Fibroblast of villous mesenchyme (primary cell): ENCODE measurements around the gene SLCO2A1. TPM values are rescaled to one million over a fixed set of nuclear protein-coding genes. Genes with fewer than 3 reads are reported as not detected.

ENCODE experiments used
- DNase-seq: peaks from one replicate; pipeline ENCODE4 v3.0.0-alpha.2; 2010; ENCODE audit warnings: low read depth
- H3K4me3 ChIP-seq: 2 replicates; pipeline ENCODE4 v1.5.1; 2011; ENCODE audit warnings: low read depth, mild to moderate bottlenecking, low read length
- CTCF ChIP-seq: IDR thresholded peaks from 2 replicates; pipeline ENCODE4 v1.5.1; 2012; ENCODE audit warnings: low read depth, mild to moderate bottlenecking, low read length; ENCODE audit not compliant: insufficient read depth
- total RNA-seq: library from RNA; depleted of rRNA; stranded (reverse); fragments of >200 nt; gene quantifications from 2 replicates; pipeline ENCODE4 v1.2.3, GENCODE V29; 2012

The SLCO2A1 gene
- total RNA-seq, 1 donor: 0.43 TPM

- TF ChIP-seq CTCF: no peak
- no peak overlapping the region for H3K4me3 ChIP-seq
- no peak for DNase-seq
Observed at GRCh38 chr3:133928903-133929607, 100.7 kb downstream of the SLCO2A1 start.

GRCh38 chr3:133928136-133928893 lies 101.4 kb downstream of the SLCO2A1 start:
- no peak overlapping the region for H3K4me3 ChIP-seq
- TF ChIP-seq CTCF: no peak
- no peak for DNase-seq

GRCh38 chr3:133927540-133928066 lies 102.1 kb downstream of the SLCO2A1 start:
- DNase-seq: peak; percentile 32
- peak; percentile 62 for TF ChIP-seq CTCF
- H3K4me3 ChIP-seq: peak overlapping the region; percentile 52

GRCh38 chr3:133926736-133927539 lies 102.8 kb downstream of the SLCO2A1 start:
- TF ChIP-seq CTCF: no peak
- H3K4me3 ChIP-seq: peak overlapping the region; percentile 52

GRCh38 chr3:133925960-133926735 lies 103.6 kb downstream of the SLCO2A1 start:
- no peak overlapping the region for H3K4me3 ChIP-seq
- TF ChIP-seq CTCF: no peak
- no peak for DNase-seq

More at GRCh38 chr3:133926736-133927539, 102.8 kb downstream of the SLCO2A1 start:
- DNase-seq: no peak

GRCh38 chr3:133924041-133924440 lies 105.7 kb downstream of the SLCO2A1 start:
- no peak for TF ChIP-seq CTCF
- no peak for DNase-seq
- no peak overlapping the region for H3K4me3 ChIP-seq
